ENCODE data around the gene GPD1.

DNA sequence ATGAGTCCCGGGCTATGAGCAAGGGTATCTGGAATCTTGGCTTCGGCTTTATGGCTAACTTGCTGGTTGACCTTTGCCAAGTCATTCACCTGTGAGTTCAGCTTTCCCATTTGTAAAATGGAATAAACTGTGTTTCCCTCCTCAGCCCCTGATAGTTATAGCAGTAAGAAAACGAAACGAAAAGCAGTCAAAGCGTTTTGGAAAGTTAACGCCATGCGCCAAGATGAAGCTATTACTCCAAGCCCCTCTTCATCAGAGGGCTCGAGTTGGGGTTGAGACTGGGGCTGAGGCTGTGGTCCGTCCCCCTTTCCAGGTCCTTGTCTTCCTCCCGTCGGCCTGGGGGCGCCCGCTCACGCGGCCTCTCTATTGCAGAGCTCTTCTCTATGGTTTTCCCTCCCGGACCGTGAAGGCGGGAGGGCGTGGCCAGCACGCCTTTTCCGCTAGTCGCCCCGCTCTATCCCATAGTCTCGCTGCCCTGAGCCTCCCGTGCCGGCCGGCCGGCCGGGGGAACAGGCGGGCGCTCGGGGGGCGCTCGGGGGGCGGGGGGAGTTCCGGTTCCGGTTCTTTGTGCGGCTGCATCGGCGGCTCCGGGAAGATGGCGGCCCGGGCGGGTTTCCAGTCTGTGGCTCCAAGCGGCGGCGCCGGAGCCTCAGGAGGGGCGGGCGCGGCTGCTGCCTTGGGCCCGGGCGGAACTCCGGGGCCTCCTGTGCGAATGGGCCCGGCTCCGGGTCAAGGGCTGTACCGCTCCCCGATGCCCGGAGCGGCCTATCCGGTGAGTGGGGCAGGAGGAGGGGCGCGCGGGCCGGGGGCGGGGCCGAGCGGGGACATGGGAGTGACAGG lies 18.8 kb upstream of the GPD1 start, which contains the start of gene SMARCD1:
- TF ChIP-seq EP300 (IDR thresholded peaks at IDR 0.05; ENCODE audit: borderline replicate concordance) (no peak), NFIC (IDR thresholded peaks at IDR 0.05) (0 out of 2 replicates have a peak, but pooled peaks have one; percentile 8), CEBPB (IDR thresholded peaks at IDR 0.05) (no peak), RAD21 (IDR thresholded peaks at IDR 0.05; ENCODE audit: low read depth) (no peak), EGR1 (IDR thresholded peaks at IDR 0.05) (no peak), TAF1 (IDR thresholded peaks at IDR 0.05; ENCODE audit: low read depth) (peak; percentile 69; the same call in 1 of the 2 replicates)
- TF ChIP-seq, protein P1, sequence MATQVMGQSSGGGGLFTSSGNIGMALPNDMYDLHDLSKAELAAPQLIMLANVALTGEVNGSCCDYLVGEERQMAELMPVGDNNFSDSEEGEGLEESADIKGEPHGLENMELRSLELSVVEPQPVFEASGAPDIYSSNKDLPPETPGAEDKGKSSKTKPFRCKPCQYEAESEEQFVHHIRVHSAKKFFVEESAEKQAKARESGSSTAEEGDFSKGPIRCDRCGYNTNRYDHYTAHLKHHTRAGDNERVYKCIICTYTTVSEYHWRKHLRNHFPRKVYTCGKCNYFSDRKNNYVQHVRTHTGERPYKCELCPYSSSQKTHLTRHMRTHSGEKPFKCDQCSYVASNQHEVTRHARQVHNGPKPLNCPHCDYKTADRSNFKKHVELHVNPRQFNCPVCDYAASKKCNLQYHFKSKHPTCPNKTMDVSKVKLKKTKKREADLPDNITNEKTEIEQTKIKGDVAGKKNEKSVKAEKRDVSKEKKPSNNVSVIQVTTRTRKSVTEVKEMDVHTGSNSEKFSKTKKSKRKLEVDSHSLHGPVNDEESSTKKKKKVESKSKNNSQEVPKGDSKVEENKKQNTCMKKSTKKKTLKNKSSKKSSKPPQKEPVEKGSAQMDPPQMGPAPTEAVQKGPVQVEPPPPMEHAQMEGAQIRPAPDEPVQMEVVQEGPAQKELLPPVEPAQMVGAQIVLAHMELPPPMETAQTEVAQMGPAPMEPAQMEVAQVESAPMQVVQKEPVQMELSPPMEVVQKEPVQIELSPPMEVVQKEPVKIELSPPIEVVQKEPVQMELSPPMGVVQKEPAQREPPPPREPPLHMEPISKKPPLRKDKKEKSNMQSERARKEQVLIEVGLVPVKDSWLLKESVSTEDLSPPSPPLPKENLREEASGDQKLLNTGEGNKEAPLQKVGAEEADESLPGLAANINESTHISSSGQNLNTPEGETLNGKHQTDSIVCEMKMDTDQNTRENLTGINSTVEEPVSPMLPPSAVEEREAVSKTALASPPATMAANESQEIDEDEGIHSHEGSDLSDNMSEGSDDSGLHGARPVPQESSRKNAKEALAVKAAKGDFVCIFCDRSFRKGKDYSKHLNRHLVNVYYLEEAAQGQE (IDR thresholded peaks at IDR 0.05; ENCODE audit: low read depth) = no peak
